Urinary bladder (tissue), 4 donors: ENCODE results near the gene TLN1. TPM values are rescaled to one million over a fixed set of nuclear protein-coding genes. Genes with fewer than 3 reads are reported as not detected.

Source experiments
- DNase-seq: peaks from one replicate; pipeline ENCODE4 v3.0.0-alpha.2; 2015; ENCODE audit errors: extremely low spot score
- H3K27ac ChIP-seq: one replicate; pipeline ENCODE4 v1.5.1; 2013; ENCODE audit warnings: low read depth, mild to moderate bottlenecking, moderate library complexity
- H3K36me3 ChIP-seq: one replicate; pipeline ENCODE4 v1.6.1; 2013; ENCODE audit warnings: mild to moderate bottlenecking, moderate library complexity; ENCODE audit not compliant: insufficient read depth
- H3K4me1 ChIP-seq: one replicate; pipeline ENCODE4 v1.6.1; 2013; ENCODE audit warnings: mild to moderate bottlenecking, moderate library complexity; ENCODE audit not compliant: insufficient read depth
- H3K4me3 ChIP-seq: one replicate; pipeline ENCODE4 v1.5.1; 2013; ENCODE audit warnings: low read depth, low read length
- WGBS: extraction: QIAGEN DNeasy Blood & Tissue Kit; methylation state at CpG from one replicate; pipeline ENCODE4 v1.1.7; 2013; 5-methylcytosine and 5-hydroxymethylcytosine counted together
- polyA plus RNA-seq: library from polyadenylated mRNA; stranded (reverse); fragments of 200-250 nt; gene quantifications from one replicate; pipeline ENCODE4 v1.2.3, GENCODE V29; 2013
- total RNA-seq: library from RNA; depleted of rRNA; stranded (reverse); fragments of >200 nt; gene quantifications from one replicate; pipeline ENCODE4 v1.2.3, GENCODE V29; 2014
- donor health status: healthy with polysubstance abuse.
- donor health status: healthy.

TLN1 gene
- total and polyA plus RNA-seq, 2 donors: 154 to 533 TPM

GRCh38 chr9:35714579-35715252 is 17.3 kb downstream of the TLN1 start:
- 91% methylated on average over 13 of the region's 13 CpGs for WGBS
- Histone ChIP-seq H3K4me1 (no peaks in the 10 kb centered on the region), H3K36me3 (peaks cover 23% of the 10 kb centered on the region), H3K4me3 (no peak overlapping the region), H3K27ac (no peak overlapping the region)
- DNase-seq: no peak

- no peak for DNase-seq
- WGBS: 92% methylated on average over 6 of the region's 6 CpGs
- Histone ChIP-seq H3K27ac (no peak overlapping the region), H3K4me1 (no peaks in the 10 kb centered on the region), H3K4me3 (no peak overlapping the region), H3K36me3 (peaks cover 23% of the 10 kb centered on the region)
These were observed 17.9 kb downstream of the TLN1 start for GRCh38 chr9:35714123-35714522.

DNA sequence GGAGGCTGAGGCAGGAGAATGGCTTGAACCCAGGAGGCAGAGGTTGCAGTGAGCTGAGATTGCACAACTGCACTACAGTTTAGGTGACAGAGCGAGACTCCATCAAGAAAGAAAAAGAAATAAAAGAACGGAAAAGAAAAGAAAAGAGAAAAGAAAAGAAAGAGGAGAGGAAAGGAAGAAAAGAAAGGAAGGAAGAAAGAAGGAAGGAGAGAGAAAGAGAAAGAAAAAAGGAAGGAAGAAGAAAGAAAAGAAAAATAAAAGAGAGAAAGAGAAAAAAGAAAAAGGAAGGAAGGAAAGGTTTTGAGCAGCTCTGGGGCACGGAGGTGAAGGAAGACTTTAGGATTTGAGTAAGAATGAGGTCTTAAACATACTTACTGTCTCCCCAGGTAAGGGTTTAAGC is 18.4 kb downstream of the TLN1 start:
- no peak overlapping the region for H3K27ac ChIP-seq
- H3K36me3 ChIP-seq: peaks cover 19% of the 10 kb centered on the region
- DNase-seq: no peak
- H3K4me1 ChIP-seq: no peaks in the 10 kb centered on the region
- H3K4me3 ChIP-seq: no peak overlapping the region
- WGBS: 88% methylated on average over 3 of the region's 3 CpGs

DNA sequence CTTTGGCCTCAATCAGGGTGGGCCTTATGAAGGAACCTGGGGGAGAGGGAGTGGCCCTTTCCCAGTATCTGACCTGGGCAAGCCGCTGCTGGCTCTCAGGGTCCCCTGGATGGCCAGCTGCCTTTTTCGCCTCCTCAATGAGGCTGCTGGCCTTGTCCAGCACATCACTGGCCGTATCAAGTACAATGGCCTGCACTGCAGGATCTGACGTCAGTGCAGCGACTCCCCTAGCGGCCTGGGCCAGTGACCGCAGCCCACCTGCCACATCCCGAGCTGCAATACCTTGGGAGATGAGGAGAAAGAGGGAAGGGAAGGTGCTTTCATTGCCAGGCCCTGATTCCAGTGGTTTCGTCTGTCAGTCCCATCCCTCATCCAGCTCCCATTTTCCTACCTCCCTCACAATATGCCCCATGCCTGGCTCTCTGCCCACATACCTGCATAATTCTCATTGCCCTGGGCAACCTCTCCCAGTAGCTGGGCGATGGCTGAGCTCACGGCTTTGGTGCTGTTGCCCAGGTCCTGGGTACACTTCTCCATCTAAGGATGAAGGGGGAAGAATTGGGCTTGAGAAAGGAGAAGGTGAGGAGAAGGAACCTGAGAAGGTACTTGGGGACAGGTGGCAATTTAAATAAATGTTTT is 19.1 kb downstream of the TLN1 start:
- Histone ChIP-seq H3K4me3 (no peak overlapping the region), H3K4me1 (no peaks in the 10 kb centered on the region), H3K27ac (no peak overlapping the region), H3K36me3 (peaks cover 19% of the 10 kb centered on the region)
- no peak for DNase-seq
- WGBS: 88% methylated on average over 11 of the region's 11 CpGs

DNA sequence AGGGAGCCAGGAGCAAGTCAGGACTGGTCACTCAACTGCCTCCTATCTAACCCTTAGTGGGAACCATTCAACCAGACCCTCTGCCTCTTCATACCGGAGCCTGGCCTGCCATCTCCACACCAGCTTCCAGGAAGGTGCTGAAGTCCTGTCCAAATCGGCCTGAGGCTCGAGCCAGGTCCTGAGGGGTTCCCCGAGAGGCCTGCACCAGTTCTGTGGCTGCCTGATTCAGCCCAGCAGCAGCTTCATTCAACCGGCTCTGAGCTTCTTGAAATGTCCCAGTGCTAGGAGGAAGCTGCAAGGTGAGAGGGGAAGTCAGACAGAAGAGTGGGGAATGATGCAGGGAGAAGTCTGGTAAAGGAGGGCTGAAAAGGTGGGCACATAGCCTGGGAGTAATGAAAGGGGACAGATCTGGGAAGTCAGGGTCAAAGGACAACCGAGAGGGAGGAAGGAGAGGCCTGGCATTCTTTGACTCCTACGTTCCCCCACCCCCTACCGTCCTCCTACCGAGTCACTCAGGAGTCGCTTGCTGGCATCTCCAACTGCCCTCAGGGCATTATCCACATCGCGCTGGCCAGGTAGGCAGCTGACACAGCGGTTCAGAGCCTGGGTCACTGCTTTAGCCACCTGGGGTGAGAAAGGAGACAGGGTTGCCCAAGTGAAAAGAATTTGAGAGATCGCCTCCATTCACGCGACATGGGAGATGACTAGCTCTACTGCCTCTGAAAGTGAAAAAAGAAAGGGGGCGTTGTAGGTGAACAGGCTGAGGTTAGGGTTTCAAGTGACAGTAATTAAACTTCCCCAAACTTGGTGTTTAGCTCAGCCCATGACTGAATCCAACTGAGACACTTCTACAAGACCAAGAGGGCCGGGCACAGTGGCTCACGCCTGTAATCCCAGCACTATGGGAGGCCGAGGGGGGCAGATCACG is 20.2 kb downstream of the TLN1 start:
- H3K27ac ChIP-seq: no peak overlapping the region
- no peak for DNase-seq
- H3K4me1 ChIP-seq: no peaks in the 10 kb centered on the region
- H3K4me3 ChIP-seq: no peak overlapping the region
- H3K36me3 ChIP-seq: peaks cover 23% of the 10 kb centered on the region
- 89% methylated on average over 21 of the region's 21 CpGs for WGBS

GRCh38 chr9:35710818-35711500 is 21.0 kb downstream of the TLN1 start:
- no peak overlapping the region for H3K27ac ChIP-seq
- 83% methylated on average over 7 of the region's 7 CpGs for WGBS
- no peak overlapping the region for H3K4me3 ChIP-seq
- H3K4me1 ChIP-seq: no peaks in the 10 kb centered on the region
- H3K36me3 ChIP-seq: peaks cover 25% of the 10 kb centered on the region
- DNase-seq: no peak

DNA sequence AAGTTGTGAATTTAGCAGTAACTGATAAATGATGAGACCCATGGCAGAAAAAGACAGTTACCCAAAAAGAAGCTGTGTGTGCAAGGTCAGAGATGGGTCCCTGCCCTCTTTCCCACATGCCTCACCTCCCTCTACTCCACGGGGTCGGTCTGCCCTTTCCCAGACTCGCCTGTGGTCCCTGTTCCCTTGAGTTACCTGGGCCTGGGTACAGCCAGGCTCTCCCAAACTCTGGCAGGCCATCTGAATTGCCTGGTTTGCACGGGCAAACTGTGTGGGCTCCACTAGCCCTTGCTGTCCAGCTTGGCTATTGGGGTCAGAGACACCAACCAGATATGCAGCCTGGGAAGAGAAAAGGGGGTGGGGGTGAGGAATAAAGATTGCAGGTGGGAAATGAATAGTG is 23.8 kb downstream of the TLN1 start:
- Histone ChIP-seq H3K4me1 (no peaks in the 10 kb centered on the region), H3K36me3 (peaks cover 26% of the 10 kb centered on the region), H3K4me3 (no peak overlapping the region), H3K27ac (no peak overlapping the region)
- no peak for DNase-seq
- WGBS: 96% methylated on average over 4 of the region's 4 CpGs

GRCh38 chr9:35706951-35707350 is 25.0 kb downstream of the TLN1 start:
- no peak overlapping the region for H3K27ac ChIP-seq
- WGBS: 92% methylated on average over 10 of the region's 10 CpGs

GRCh38 chr9:35705836-35706430 is 26.1 kb downstream of the TLN1 start:
- no peak overlapping the region for H3K27ac ChIP-seq

More at GRCh38 chr9:35706951-35707350, 25.0 kb downstream of the TLN1 start:
- Histone ChIP-seq H3K4me1 (no peaks in the 10 kb centered on the region), H3K36me3 (peaks cover 18% of the 10 kb centered on the region), H3K4me3 (no peak overlapping the region)
- no peak for DNase-seq

DNA sequence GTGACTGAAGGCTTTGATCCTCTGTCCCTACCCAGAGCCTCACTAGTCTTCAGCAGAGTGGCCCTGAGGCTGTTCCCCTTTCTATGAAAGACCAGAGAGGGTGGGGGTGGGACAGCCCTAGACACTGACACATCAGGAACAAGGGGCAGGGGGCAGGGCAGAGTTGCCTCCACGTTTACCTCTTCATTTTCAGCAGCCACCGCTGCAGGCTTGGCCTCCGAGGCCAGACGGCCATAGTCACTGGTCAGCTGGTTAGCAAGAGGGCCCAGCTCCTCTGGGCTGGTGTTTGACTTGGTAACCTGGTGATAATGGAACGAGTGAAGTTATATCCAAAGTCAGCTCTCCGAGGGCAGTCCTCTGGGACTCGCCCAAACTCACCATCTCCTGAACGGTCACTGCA is 26.6 kb downstream of the TLN1 start:
- Histone ChIP-seq H3K4me3 (no peak overlapping the region), H3K27ac (no peak overlapping the region), H3K4me1 (no peaks in the 10 kb centered on the region), H3K36me3 (peaks cover 18% of the 10 kb centered on the region)
- no peak for DNase-seq
- 85% methylated on average over 8 of the region's 8 CpGs for WGBS

More at GRCh38 chr9:35705836-35706430, 26.1 kb downstream of the TLN1 start:
- 96% methylated on average over 7 of the region's 7 CpGs for WGBS
- Histone ChIP-seq H3K4me1 (no peaks in the 10 kb centered on the region), H3K36me3 (peaks cover 17% of the 10 kb centered on the region), H3K4me3 (no peak overlapping the region)
- DNase-seq: no peak

DNA sequence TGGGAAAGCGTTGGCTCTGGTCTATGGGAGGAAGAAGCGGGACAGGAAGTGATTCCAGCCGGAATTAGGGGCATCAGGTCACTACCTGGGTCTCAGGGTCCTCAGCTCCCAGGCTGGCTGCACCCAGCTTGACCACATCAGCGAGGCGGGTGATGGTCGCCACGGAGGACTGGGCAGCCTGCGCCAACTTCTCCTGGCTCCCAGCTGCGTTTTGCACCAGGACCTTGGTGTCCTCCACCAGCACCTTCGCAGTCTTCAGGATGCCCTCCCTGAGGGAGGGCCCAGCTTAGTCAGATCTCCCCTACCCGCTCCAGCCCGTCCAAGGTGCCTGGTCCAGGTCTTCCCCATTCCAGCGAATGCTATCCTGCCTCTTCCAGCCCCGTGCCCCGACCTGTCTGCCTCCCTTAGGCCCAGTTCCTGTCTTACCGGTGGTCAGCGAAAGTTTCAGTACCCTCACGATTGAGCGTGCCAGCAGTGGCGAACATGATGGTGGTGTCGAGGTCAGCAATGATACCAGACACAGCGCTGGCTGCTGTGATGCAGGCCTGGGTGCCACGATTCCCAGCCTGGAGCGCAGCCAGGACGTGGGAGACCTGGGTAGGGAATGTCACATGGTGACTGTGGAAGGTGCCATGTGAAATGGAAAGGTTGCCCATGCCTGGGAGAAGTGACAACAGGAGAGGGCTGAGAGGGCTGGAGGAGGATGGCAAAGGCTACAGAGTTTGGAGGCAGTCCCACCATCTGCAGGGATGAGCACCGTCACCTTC is 27.9 kb downstream of the TLN1 start:
- no peaks in the 10 kb centered on the region for H3K4me1 ChIP-seq
- WGBS: 94% methylated on average over 26 of the region's 26 CpGs
- no peak overlapping the region for H3K4me3 ChIP-seq
- no peak for DNase-seq
- no peak overlapping the region for H3K27ac ChIP-seq
- peaks cover 18% of the 10 kb centered on the region for H3K36me3 ChIP-seq

- DNase-seq: no peak
- Histone ChIP-seq H3K4me3 (no peak overlapping the region), H3K36me3 (peaks cover 18% of the 10 kb centered on the region), H3K4me1 (no peaks in the 10 kb centered on the region), H3K27ac (no peak overlapping the region)
- 95% methylated on average over 7 of the region's 7 CpGs for WGBS
These were observed 29.3 kb downstream of the TLN1 start for GRCh38 chr9:35702696-35703095.
